LoVo (cell line): Measurements from ENCODE around the gene GP1BB.

Source experiments
- DNase-seq: peaks from one replicate; pipeline ENCODE4 v3.0.0-alpha.2; 2016; ENCODE audit warnings: low spot score

Gene GP1BB

DNA sequence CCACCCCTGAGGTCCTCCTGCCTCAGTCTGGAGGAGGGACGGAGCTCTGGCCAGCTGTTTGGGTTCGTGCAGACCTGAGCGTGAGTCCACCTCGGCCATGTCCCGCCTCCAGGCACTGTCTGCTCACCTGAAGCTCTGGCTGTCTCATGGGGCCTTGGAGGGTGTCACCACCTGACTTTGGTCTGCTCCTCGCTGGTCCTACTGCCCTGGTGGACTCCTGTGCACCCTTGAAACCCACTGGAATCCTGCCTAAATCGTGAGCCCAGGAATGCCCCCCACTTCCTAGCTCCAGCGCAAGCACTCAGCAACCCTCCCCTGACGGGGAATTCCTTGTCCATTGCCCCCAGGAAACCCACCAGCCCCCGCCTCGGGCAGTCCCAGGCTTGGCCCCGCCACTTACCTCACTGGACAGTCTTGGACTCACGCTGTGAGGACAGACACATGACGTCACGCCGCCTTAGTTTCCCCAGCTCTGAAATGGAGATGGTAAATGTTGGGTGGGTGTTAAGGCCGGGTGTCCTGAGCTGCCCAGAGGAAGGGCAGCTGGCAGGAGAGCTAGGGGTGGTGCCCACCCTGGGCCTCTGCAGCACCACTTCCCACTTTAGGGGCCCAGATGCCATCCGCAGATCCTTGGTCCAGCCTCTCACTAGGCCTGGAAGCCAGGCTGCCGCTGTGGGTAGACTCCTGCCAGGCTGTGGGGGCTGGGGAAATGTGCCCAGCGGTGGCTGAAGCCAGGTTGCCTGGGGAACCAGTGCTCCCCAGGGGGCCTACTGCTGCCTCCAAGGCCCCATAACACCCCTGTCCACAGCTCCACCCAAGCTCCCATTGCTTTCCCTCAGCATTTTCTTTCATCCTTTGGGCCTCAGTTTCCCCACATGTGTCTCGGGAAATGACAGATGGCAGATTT, 19.1 kb downstream of the GP1BB start:
- DNase-seq = no peak

DNA sequence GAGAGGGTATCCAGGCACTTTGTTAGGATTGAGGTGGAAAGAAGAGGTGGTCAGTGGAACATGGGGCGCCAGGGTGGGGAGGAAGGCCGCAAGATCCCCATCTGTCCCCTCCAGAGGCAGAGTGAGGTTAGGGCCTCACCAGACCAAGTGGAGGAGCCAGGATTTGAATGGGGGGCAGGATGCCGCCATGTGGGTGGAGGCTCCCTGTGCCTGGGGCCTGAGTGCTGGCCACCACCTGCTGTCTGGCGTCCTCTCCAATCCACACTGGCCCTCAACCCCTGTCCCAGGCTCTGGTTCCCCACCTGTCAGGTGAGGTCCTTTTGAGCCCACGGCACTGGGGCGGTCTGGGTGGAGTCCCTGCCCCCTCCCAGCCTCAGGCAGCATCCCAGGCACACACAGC, 19.7 kb downstream of the GP1BB start:
- no peak for DNase-seq

DNA sequence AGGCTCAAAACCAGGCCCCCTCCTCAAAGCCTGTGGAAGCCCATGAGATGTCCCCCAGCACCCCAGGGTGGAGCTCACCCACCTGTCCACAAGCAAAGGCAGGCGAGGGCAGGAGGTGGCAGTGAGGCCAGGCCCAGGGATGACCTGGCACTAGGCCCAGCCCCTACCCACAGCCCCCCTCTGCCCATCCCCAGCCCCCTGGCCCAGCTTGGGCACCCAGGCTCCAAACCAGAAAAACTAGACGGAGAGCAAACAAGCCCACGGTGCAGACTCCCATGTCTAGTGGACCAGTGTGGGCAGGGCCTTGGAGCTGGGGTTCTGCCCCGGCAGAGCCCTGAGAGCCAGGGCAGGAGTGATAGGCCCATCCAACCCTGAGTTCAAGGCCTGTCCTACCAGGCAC, 20.3 kb downstream of the GP1BB start:
- no peak for DNase-seq

DNA sequence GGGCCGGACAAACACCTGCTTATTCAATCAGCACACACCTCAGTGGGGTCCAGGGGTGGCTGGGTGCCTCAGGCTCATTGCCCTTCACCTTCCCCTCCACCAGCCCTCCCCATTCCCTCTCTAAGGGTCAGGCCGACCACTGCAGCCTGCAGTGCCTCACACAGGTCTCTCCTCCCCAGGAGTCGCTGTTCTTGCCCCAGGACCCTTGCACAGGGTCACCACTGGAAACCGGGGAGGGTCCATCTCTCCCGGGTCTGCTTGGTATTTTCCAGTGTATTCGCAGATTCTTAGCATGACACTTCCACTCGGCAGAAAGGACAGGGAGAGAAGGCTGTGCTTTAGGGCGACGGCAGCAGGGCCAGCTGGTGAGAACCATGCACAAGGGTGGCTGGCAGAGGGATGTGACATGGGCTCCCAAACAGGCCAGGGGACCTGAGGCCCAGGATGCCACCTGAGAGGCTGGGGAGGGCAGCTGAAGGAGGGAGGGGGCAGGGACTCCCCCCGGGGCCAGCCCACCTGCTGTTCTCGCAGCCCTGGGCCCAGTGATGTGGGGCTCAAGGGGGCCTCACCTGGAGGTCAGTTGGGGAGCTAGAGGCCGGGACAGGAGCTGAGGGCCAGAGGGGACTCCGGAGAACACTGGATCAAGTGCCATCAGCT, 21.1 kb downstream of the GP1BB start:
- DNase-seq = no peak

GRCh38 chr22:19745155-19746101, 22.1 kb downstream of the GP1BB start:
- no peak for DNase-seq

GRCh38 chr22:19746726-19747125, 23.4 kb downstream of the GP1BB start:
- no peak for DNase-seq

- DNase-seq = no peak
Measured at GRCh38 chr22:19747551-19747950, 24.2 kb downstream of the GP1BB start.

DNA sequence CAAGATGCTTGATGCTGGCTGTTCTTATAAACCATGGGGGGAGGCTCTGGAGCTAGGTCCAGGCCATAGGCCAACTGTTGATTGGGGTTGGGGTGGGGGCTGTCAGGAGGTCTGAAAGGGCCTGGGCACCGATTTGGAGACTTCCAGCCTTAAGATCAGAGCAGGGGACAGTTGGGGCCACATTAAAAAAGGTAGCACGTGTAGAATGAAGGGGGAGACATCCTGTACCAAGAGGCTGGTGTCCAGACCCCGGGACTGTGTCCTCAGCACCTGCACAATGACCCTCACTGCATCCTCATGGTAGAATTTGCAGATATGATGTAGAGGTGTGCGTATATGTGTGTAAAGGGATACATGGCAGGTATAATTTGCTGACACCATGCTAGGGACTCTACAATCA, 24.8 kb downstream of the GP1BB start:
- DNase-seq = no peak

DNA sequence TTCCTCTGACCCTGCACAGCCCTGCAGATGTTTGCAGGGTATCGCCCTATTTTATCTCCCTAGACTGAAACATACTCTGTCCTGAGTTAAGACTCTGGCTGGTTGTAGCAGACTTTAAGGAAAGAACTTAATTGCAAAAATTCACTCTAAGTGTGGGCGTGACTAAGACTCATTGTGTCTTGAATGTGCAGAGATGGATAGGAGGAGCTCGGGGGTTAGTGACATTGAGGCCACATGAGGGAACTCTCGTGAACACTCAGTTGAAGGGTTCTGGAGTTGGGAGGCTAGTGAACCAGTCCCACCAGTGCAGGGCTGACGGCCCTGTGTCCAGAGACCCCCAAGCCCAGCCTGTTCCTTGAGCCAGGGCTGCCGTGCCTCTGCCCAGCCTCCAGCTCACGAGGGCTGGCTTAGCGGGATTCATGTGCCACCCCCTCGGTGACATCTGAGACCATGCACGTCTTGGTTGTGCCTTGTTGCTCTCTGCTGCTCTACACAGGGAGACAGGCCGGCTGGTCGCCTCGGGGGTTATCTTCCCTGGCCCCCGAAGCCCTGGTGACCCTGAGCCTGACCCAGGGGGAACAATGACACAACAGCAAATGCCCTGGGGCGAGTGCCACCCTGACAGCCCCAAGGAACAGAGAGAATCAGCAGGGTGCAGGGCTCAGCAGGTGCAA, 25.8 kb downstream of the GP1BB start:
- no peak for DNase-seq

- DNase-seq = no peak
Measured at GRCh38 chr22:19749876-19750275, 26.5 kb downstream of the GP1BB start.

DNA sequence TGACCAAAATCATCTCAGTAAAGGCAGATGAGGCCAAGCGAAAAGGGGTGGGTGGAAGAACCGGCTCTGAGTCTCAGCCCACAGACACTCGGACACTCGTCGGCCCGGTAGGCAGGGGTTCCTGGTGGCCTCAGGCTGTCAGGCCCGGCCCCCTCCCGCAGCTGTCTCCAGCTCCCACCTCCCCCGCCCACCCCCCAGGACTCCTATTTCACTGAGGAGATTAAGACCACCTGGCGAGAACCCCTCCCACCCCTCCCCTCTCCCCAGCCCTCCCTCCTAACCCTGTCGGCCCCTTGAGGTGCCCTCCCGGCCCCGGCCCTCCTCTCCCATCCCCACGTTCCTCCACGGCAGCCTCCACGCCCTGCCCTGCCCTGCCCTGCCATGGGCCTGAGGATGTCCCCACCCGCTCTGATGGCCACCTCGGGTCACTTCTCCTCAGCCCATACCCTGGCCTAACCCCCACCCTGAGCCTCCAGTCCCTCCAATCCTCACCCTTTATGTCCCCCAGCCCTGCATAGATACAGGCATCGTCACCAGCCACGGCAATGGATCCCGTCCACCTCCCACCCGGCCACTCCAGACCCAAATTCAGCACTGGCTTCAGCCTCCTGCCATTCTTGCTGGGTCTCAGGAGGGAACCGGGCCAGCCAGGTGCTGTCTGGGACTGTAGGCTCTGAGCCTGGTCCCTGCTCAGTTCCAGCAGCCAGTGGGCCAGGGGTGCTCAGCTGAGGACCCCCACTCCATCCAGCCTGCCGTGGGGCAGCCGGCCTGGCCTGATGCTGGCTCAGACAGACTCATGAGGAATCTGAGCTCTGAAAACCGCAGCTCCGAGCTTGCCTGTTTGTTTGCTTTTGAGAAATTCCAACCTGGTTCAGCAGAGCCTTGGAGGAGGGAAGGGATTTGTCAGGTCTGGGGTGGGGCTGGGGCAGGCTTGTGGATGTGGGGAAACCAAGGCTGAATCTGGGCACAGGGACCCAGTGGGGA, 27.5 kb downstream of the GP1BB start:
- DNase-seq = no peak

DNA sequence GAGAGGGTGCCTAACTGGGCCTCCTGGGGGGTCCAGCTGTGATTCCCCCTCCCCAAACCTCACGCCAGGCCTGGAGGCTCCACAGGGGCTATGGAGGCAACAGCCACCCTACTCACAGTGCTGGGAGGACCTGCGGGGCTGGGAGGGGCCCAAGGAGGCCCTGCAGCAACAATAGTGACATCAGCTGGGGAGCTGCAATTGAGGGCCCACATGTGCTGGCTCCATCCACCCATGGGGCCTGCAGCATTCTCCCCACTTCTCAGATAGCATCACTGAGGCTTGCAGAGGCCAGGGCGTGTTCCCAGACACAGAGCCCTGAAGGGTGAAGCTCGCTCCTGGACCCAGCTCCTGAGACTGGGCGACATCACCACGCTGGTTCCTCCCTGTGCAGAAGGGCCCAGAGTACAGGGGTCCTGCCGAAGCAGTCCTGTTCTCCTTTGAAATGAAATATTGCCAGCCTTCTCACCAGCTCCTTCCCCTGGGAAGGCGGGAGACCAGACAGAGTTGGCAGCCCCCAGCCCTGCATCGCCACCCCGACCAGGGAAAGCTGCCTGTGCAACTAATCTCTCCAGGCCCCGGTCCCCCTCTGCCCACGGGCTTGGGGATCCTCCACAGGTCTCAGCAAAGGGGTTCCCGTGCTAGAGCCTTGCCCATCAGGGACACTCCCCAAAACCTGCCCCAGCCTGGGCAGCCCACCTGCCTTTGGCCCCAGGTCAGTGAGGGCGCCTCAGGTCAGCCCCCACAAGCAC, 28.3 kb downstream of the GP1BB start:
- DNase-seq = no peak

GRCh38 chr22:19753090-19753842, 29.9 kb downstream of the GP1BB start:
- no peak for DNase-seq

- DNase-seq = no peak
Measured at GRCh38 chr22:19753996-19754700, 30.8 kb downstream of the GP1BB start.

GRCh38 chr22:19754701-19755144, 31.4 kb downstream of the GP1BB start:
- no peak for DNase-seq

DNA sequence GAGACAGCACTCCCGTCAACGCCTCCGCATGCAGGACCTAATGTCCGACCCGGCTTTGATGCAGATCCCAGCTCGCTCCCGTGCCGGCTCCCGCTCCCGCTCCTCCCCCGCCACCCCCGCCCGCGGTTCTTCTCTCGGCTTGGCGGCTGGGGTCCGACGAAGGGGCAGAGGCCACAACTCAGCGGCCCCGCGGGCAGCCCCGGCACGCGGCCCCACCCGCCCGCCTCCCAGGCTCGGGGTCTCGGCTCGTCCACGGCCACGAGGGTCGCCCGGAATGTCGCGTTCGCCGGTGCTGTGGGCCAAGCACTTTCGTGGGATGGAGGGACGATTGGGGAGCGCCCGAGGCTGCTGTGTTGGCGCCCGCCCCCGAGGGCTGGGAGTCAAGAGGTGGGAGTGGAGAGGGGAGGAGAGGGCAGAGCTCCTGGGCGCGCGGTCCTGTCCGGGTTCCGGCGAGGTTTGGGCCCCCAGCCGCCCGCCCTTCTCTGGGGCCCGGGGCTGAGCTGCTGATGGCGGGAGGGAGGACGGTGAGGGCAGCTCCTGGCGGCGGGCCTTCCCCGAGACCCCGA, 31.9 kb downstream of the GP1BB start:
- DNase-seq = no peak

GRCh38 chr22:19755722-19756287, 32.5 kb downstream of the GP1BB start:
- DNase-seq = no peak
